ENCODE measurements around the gene CTSO. TPM values are rescaled to one million over a fixed set of nuclear protein-coding genes. Genes with fewer than 3 reads are reported as not detected.
A peak's percentile ranks its signal among the peaks of the same experiment; 100 is the strongest.
"Not testable (repeated sequence)": the region's sequence is repeated elsewhere in the genome, so short reads cannot be mapped to it uniquely, and the experiment has no call there.

Gene CTSO
- polyA plus RNA-seq, 1 donor = 40.3 TPM

GRCh38 chr4:155909615-155910226 lies 43.9 kb downstream of the CTSO start:
- H3K9me3 ChIP-seq (ENCODE audit: control insufficient read depth, low read depth, low read length) = no peaks in the 10 kb centered on the region
- no peak overlapping the region for H3K4me3 ChIP-seq (ENCODE audit: low read length)
- WGBS (ENCODE audit: insufficient coverage, low lambda C conversion rate) = 94% methylated on average over 2 of the region's 3 CpGs
- DNase-seq = no peak
- H3K4me1 ChIP-seq (ENCODE audit: control insufficient read depth, insufficient read depth, low read length) = peaks cover 19% of the 10 kb centered on the region
- no peak overlapping the region for H3K27ac ChIP-seq (ENCODE audit: low read length)
- no peaks in the 10 kb centered on the region for H3K36me3 ChIP-seq (ENCODE audit: control insufficient read depth, insufficient read depth, low read length)
- no peaks in the 10 kb centered on the region for H3K27me3 ChIP-seq (ENCODE audit: control insufficient read depth, insufficient read depth, low read length)

- no CpG with 5 or more reads among the region's 4 CpGs for WGBS (ENCODE audit: insufficient coverage, low lambda C conversion rate)
- no peak overlapping the region for H3K4me3 ChIP-seq (ENCODE audit: low read length)
- DNase-seq = peak in 1 of 2 donors; percentile 63
- H3K9me3 ChIP-seq (ENCODE audit: control insufficient read depth, low read depth, low read length) = no peaks in the 10 kb centered on the region
- H3K27ac ChIP-seq (ENCODE audit: low read length) = peak overlapping the region; percentile 53
- H3K27me3 ChIP-seq (ENCODE audit: control insufficient read depth, insufficient read depth, low read length) = no peaks in the 10 kb centered on the region
- no peaks in the 10 kb centered on the region for H3K36me3 ChIP-seq (ENCODE audit: control insufficient read depth, insufficient read depth, low read length)
- H3K4me1 ChIP-seq (ENCODE audit: control insufficient read depth, insufficient read depth, low read length) = peaks cover 23% of the 10 kb centered on the region
These were observed 45.2 kb downstream of the CTSO start for GRCh38 chr4:155908187-155909139.

- peak overlapping the region; percentile 53 for H3K27ac ChIP-seq (ENCODE audit: low read length)
- H3K36me3 ChIP-seq (ENCODE audit: control insufficient read depth, insufficient read depth, low read length) = no peaks in the 10 kb centered on the region
- H3K4me1 ChIP-seq (ENCODE audit: control insufficient read depth, insufficient read depth, low read length) = peaks cover 25% of the 10 kb centered on the region
- H3K4me3 ChIP-seq (ENCODE audit: low read length) = no peak overlapping the region
- no peaks in the 10 kb centered on the region for H3K27me3 ChIP-seq (ENCODE audit: control insufficient read depth, insufficient read depth, low read length)
- no peaks in the 10 kb centered on the region for H3K9me3 ChIP-seq (ENCODE audit: control insufficient read depth, low read depth, low read length)
- no peak for DNase-seq
- WGBS (ENCODE audit: insufficient coverage, low lambda C conversion rate) = no CpG with 5 or more reads among the region's 1 CpG
These were observed 46.1 kb downstream of the CTSO start for GRCh38 chr4:155907556-155907955.

- no peak overlapping the region for H3K4me3 ChIP-seq (ENCODE audit: low read length)
- peak overlapping the region; percentile 39 for H3K27ac ChIP-seq (ENCODE audit: low read length)
- H3K27me3 ChIP-seq (ENCODE audit: control insufficient read depth, insufficient read depth, low read length) = no peaks in the 10 kb centered on the region
- peak in 1 of 2 donors; percentile 48 for DNase-seq
- 52% methylated on average over 2 of the region's 6 CpGs for WGBS (ENCODE audit: insufficient coverage, low lambda C conversion rate)
- H3K4me1 ChIP-seq (ENCODE audit: control insufficient read depth, insufficient read depth, low read length) = peaks cover 25% of the 10 kb centered on the region
- H3K9me3 ChIP-seq (ENCODE audit: control insufficient read depth, low read depth, low read length) = no peaks in the 10 kb centered on the region
- no peaks in the 10 kb centered on the region for H3K36me3 ChIP-seq (ENCODE audit: control insufficient read depth, insufficient read depth, low read length)
These were observed 47.0 kb downstream of the CTSO start for GRCh38 chr4:155906554-155907247.

- no peak for DNase-seq
- WGBS (ENCODE audit: insufficient coverage, low lambda C conversion rate) = 33% methylated on average over 1 of the region's 3 CpGs
- Histone ChIP-seq H3K27me3 (ENCODE audit: control insufficient read depth, insufficient read depth, low read length) (no peaks in the 10 kb centered on the region), H3K36me3 (ENCODE audit: control insufficient read depth, insufficient read depth, low read length) (no peaks in the 10 kb centered on the region), H3K9me3 (ENCODE audit: control insufficient read depth, low read depth, low read length) (no peaks in the 10 kb centered on the region), H3K4me1 (ENCODE audit: control insufficient read depth, insufficient read depth, low read length) (peaks cover 40% of the 10 kb centered on the region), H3K27ac (ENCODE audit: low read length) (peak overlapping the region; percentile 57), H3K4me3 (ENCODE audit: low read length) (peak overlapping the region; percentile 23)
These were observed 49.3 kb downstream of the CTSO start for GRCh38 chr4:155904331-155904730.

GRCh38 chr4:155903453-155903852 lies 50.2 kb downstream of the CTSO start, which contains the start of gene TDO2:
TSS of gene TDO2 (plus strand) at chr4:155903696. CDS start at chr4:155903759, 63 bp downstream.
- DNase-seq = no peak
- Histone ChIP-seq H3K4me3 (ENCODE audit: low read length) (peak within 1 kb of the TSS; percentile 23), H3K36me3 (ENCODE audit: control insufficient read depth, insufficient read depth, low read length) (no peaks in the 10 kb centered on the region), H3K9me3 (ENCODE audit: control insufficient read depth, low read depth, low read length) (peaks cover under 1% of the 10 kb centered on the region), H3K27me3 (ENCODE audit: control insufficient read depth, insufficient read depth, low read length) (no peaks in the 10 kb centered on the region), H3K27ac (ENCODE audit: low read length) (peak within 1 kb of the TSS; percentile 57), H3K4me1 (ENCODE audit: control insufficient read depth, insufficient read depth, low read length) (peaks cover 40% of the 10 kb centered on the region)
- WGBS (ENCODE audit: insufficient coverage, low lambda C conversion rate) = no CpG with 5 or more reads among the region's 1 CpG

GRCh38 chr4:155901013-155901412 lies 52.7 kb downstream of the CTSO start:
- 100% methylated on average over 1 of the region's 2 CpGs for WGBS (ENCODE audit: insufficient coverage, low lambda C conversion rate)
- H3K27ac ChIP-seq (ENCODE audit: low read length) = peak overlapping the region; percentile 6
- no peak for DNase-seq
- peaks cover 7% of the 10 kb centered on the region for H3K9me3 ChIP-seq (ENCODE audit: control insufficient read depth, low read depth, low read length)
- no peaks in the 10 kb centered on the region for H3K36me3 ChIP-seq (ENCODE audit: control insufficient read depth, insufficient read depth, low read length)
- peaks cover 27% of the 10 kb centered on the region for H3K4me1 ChIP-seq (ENCODE audit: control insufficient read depth, insufficient read depth, low read length)
- H3K27me3 ChIP-seq (ENCODE audit: control insufficient read depth, insufficient read depth, low read length) = no peaks in the 10 kb centered on the region
- H3K4me3 ChIP-seq (ENCODE audit: low read length) = no peak overlapping the region

GRCh38 chr4:155900381-155900780 lies 53.3 kb downstream of the CTSO start:
- peak in 1 of 2 donors; percentile 64 for DNase-seq

GRCh38 chr4:155899891-155900290 lies 53.8 kb downstream of the CTSO start:
- no CpG with 5 or more reads among the region's 3 CpGs for WGBS (ENCODE audit: insufficient coverage, low lambda C conversion rate)
- peak in 1 of 2 donors; percentile 65 for DNase-seq
- H3K4me1 ChIP-seq (ENCODE audit: control insufficient read depth, insufficient read depth, low read length) = peaks cover 21% of the 10 kb centered on the region
- no peak overlapping the region for H3K4me3 ChIP-seq (ENCODE audit: low read length)
- H3K27me3 ChIP-seq (ENCODE audit: control insufficient read depth, insufficient read depth, low read length) = no peaks in the 10 kb centered on the region
- H3K27ac ChIP-seq (ENCODE audit: low read length) = peak overlapping the region; percentile 32
- H3K9me3 ChIP-seq (ENCODE audit: control insufficient read depth, low read depth, low read length) = peaks cover 7% of the 10 kb centered on the region
- H3K36me3 ChIP-seq (ENCODE audit: control insufficient read depth, insufficient read depth, low read length) = no peaks in the 10 kb centered on the region

More at GRCh38 chr4:155900381-155900780, 53.3 kb downstream of the CTSO start:
- H3K9me3 ChIP-seq (ENCODE audit: control insufficient read depth, low read depth, low read length) = peaks cover 7% of the 10 kb centered on the region
- H3K27me3 ChIP-seq (ENCODE audit: control insufficient read depth, insufficient read depth, low read length) = no peaks in the 10 kb centered on the region
- peak overlapping the region; percentile 32 for H3K27ac ChIP-seq (ENCODE audit: low read length)
- no peaks in the 10 kb centered on the region for H3K36me3 ChIP-seq (ENCODE audit: control insufficient read depth, insufficient read depth, low read length)
- H3K4me1 ChIP-seq (ENCODE audit: control insufficient read depth, insufficient read depth, low read length) = peaks cover 24% of the 10 kb centered on the region
- H3K4me3 ChIP-seq (ENCODE audit: low read length) = no peak overlapping the region
- 13% methylated on average over 1 of the region's 1 CpG for WGBS (ENCODE audit: insufficient coverage, low lambda C conversion rate)

- H3K4me3 ChIP-seq (ENCODE audit: low read length); H3K27me3 ChIP-seq (ENCODE audit: control insufficient read depth, insufficient read depth, low read length); H3K27ac ChIP-seq (ENCODE audit: low read length); H3K36me3 ChIP-seq (ENCODE audit: control insufficient read depth, insufficient read depth, low read length); DNase-seq; H3K9me3 ChIP-seq (ENCODE audit: control insufficient read depth, low read depth, low read length): not testable (repeated sequence)
- WGBS (ENCODE audit: insufficient coverage, low lambda C conversion rate) = no CpG with 5 or more reads among the region's 2 CpGs
- H3K4me1 ChIP-seq (ENCODE audit: control insufficient read depth, insufficient read depth, low read length) = peaks cover 16% of the 10 kb centered on the region
These were observed 55.3 kb downstream of the CTSO start for GRCh38 chr4:155898371-155898770.

Measured in large intestine (tissue), 3 donors.